ENCODE results near the gene ANXA11.

DNA sequence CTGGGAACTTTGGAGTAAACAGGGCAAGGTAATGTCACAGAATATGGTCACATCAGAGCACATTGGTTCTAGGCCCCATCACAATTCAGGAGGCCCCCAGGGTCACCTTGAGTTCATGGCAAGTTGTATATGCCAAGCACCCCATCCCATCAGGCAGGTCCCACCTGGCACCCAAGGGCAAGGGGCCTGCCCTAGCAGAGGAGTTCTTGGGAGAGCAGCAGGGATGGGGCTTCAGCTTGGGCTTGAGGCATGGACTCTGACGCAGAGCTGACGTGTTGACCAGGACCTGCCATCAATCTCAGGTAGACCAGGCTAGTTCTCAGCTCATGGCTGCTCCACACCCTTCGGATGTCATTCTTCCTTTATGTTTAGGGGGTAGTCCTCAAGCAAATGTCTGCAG lies 51.9 kb downstream of the ANXA11 start:
- TF ChIP-seq, protein P1, sequence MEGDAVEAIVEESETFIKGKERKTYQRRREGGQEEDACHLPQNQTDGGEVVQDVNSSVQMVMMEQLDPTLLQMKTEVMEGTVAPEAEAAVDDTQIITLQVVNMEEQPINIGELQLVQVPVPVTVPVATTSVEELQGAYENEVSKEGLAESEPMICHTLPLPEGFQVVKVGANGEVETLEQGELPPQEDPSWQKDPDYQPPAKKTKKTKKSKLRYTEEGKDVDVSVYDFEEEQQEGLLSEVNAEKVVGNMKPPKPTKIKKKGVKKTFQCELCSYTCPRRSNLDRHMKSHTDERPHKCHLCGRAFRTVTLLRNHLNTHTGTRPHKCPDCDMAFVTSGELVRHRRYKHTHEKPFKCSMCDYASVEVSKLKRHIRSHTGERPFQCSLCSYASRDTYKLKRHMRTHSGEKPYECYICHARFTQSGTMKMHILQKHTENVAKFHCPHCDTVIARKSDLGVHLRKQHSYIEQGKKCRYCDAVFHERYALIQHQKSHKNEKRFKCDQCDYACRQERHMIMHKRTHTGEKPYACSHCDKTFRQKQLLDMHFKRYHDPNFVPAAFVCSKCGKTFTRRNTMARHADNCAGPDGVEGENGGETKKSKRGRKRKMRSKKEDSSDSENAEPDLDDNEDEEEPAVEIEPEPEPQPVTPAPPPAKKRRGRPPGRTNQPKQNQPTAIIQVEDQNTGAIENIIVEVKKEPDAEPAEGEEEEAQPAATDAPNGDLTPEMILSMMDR (IDR thresholded peaks at IDR 0.05) = no peak
- TF ChIP-seq POLR2A (IDR thresholded peaks at IDR 0.05) = no peak
